ENCODE measurements around the gene ROPN1L. TPM values are rescaled to one million over a fixed set of nuclear protein-coding genes. Genes with fewer than 3 reads are reported as not detected.

Gene ROPN1L
- total RNA-seq, 1 donor from 2014 or later: not detected

Small RNA genes lying within 50 kb of the gene (microRNA-seq; reads per million reads assigned to microRNA genes)
- gene MIR6131: not detected

Small RNA genes lying within 50 kb of the gene (small RNA-seq; reads per million reads assigned to genes)
- not detected for gene MIR6131

Other genes with a start within 250 kb of the ROPN1L start
- gene ATPSCKMT, start 192.0 kb upstream of the ROPN1L start, total RNA-seq (ENCODE audit: low replicate concordance): 31.7 and 50.8 TPM in 2 replicates
- gene CCT5, start 191.6 kb upstream of the ROPN1L start, total RNA-seq (ENCODE audit: low replicate concordance): 532 TPM in 2 replicates
- gene CMBL, start 134.0 kb upstream of the ROPN1L start, total RNA-seq (ENCODE audit: low replicate concordance): 11.3 and 11.6 TPM in 2 replicates
- 90.2 and 151 TPM in 2 replicates for gene MARCHF6, start 88.2 kb upstream of the ROPN1L start, total RNA-seq (ENCODE audit: low replicate concordance)
- 2.2 and 3.5 TPM in 2 replicates for gene ANKRD33B, start 122.2 kb downstream of the ROPN1L start, total RNA-seq (ENCODE audit: low replicate concordance)

Data from neural progenitor cell (in vitro differentiated cells).